ENCODE results near the gene CHERP.

The CHERP gene

GRCh38 chr19:16542045-16542909 lies at the start of gene CHERP:
Gene CHERP, minus strand, starts transcription at chr19:16542437. Its CDS starts 59 bp downstream, at chr19:16542378.
- DNase-seq: peak; percentile 79

DNA sequence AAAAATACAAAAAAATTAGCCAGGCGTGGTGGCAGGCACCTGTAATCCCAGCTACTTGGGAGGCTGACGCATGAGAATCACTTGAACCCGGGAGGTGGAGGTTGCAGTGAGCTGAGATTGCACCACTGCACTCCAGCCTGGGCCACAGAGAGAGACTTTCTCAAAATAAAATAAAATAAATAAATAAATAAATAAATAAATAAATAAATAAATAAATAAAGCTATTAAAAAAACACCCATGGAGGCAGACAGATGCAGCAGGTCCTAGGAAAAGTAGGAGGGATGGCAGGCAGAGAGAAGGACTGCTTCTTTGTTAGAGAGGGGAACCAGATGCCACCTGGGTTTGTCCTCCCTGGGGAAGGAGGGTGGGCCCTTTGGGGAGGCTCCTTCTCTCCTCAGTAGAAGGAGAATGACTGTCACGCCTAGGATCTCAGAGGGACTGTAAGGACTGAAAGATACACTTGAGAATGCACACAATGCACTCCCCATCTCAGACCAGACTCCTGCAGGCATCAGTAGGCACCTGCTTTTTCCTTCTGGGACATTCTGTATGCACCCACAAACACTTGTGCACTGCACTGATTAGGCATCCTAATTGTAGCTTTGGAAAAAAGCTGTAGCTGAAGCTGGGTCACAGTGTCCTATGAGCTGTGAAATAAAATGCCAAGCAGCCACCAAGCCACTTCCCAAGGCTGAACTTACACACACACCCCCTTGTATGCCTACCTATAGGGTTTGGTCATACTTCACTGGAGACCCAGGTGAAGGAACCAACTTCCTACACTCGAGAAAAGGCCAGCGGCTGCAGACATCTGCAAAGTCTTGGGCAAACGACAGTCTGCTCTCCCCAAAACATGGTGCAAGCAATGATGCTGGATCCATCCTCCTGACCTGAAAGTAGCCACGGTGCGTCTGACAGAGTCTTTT lies 48.9 kb upstream of the CHERP start:
- no peak for DNase-seq

DNA sequence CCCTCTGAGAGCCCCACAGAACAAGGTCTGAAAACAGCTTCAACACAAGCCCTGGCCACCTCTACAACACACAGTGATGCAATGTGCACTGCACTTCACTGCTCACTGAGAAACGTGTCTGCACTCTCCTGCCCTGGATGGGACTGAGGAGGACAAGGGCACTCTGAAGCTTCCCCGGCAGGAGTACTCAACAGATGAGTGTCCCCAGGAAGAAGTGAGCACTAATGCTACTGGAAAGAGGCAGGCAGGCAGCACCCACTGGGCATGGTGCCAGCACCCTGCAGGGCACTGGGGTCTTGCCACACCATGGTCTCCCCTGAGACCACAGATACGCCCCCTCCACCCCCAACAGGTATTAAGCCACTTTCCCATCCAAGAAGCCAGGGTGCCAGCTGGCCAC lies 47.7 kb upstream of the CHERP start:
- no peak for DNase-seq

- no peak for DNase-seq
Observed at GRCh38 chr19:16588824-16589577, 46.8 kb upstream of the CHERP start.

DNA sequence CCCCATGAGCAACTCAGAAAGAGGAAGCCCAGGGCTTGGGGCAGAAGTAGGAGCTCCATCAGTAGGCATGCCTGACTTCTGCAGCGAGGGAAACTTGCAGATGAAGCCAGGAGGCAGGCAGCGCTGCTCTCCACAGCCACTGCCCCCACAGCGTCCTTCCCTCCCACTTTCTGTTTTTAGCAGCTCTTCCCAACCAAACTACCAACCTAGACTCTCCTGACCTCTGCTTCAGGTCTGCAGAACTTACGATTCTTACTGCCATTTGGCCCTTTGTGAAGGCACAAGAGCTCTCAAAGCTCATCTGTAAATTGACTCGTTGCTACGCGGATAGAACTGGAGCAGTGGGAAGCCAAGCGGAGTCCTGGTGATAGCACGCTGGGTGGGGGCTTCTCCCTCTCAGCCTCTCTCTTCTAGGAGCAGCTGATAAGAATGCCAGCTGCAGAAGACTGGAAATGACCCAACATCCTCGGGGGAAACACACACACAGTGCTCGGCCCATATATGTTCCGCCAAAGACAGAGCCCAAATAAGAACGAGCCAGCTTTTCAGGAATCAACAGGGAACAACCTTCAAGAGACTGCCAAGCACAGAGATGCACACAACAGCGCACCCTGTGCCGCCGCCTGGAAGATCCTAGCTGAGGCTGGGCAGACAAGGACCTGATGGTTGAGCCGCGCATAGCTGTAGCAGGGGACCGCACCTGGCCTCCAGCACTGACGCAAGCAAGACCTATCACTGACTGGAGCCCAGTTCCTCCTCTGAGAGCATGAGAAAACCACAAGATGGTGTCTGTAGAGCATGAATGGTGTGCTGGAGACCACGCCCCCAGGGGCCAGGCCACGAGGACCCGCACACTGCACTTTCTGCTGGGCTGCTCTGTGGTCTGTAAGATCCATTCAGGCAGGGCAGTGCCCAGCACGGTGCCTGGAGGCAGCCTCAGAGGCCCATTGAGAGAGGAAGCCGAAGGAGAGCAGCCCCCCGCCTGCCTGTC lies 45.9 kb upstream of the CHERP start:
- DNase-seq: peak; percentile 50

- no peak for DNase-seq
Observed at GRCh38 chr19:16586991-16587832, 45.0 kb upstream of the CHERP start.

GRCh38 chr19:16586477-16586871 lies 44.2 kb upstream of the CHERP start:
- no peak for DNase-seq

GRCh38 chr19:16585808-16586476 lies 43.7 kb upstream of the CHERP start:
- no peak for DNase-seq

- DNase-seq: no peak
Observed at GRCh38 chr19:16585094-16585801, 43.0 kb upstream of the CHERP start.

GRCh38 chr19:16584248-16585093 lies 42.2 kb upstream of the CHERP start:
- no peak for DNase-seq

GRCh38 chr19:16582486-16583261 lies 40.4 kb upstream of the CHERP start:
- DNase-seq: no peak

DNA sequence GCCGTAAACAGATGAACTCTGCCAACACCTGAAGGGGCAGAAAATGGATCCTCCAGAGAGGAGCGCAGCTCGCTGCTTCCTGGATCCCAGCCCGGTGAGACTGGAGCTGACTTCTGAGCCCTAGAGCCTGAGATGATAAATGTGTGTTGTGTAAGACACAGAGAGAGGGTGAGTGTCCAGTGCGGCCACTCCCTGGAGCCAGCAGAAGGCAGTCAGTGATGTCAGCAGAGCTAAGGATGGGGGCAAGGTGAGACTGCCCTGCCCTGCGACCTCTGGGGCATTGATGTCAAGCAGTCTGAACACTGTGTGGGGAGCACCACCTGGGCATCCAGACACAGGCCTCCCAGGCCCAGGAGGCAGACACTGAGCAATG lies 39.7 kb upstream of the CHERP start:
- DNase-seq: no peak

- DNase-seq: peak; percentile 9
Observed at GRCh38 chr19:16581145-16581970, 39.1 kb upstream of the CHERP start.

DNA sequence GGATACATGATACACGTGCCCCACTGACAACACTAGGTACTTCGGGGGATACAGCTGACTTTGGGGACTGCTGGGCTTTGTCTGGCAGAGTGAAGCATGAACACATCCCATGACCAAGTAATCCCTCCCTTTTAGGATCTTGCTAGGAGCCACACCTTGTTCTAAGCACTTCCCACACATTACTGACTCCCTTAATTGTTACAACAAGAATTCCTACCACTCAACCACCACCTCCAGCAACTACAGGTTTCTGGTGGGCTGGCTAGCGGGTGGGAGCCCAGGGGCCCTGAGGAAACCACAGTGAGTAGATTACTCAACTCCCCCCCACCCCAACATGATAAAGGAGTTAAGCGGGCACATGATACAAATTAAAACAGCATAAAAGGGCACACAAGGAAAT lies 37.1 kb upstream of the CHERP start:
- DNase-seq: no peak

- no peak for DNase-seq
Observed at GRCh38 chr19:16577531-16577985, 35.3 kb upstream of the CHERP start.

- no peak for DNase-seq
Observed at GRCh38 chr19:16576690-16577530, 34.7 kb upstream of the CHERP start.

Measured in NCI-H2029 treated with DMSO at 0.1 percent for 48 hours (cell line).